GM19438 (cell line): ENCODE results near the gene EML6.
"Not testable (repeated sequence)": the region's sequence is repeated elsewhere in the genome, so short reads cannot be mapped to it uniquely, and the experiment has no call there.

Experiments
- ATAC-seq: cut with Tn5 transposase; IDR thresholded peaks from one replicate; pipeline ENCODE4 v1.9.1; 2021; ENCODE audit warnings: low read depth; ENCODE audit not compliant: unreplicated experiment

EML6 gene

GRCh38 chr2:54979321-54980044 is 256.0 kb downstream of the EML6 start:
- ATAC-seq = no peak

- ATAC-seq = no peak
Measured at GRCh38 chr2:54981385-54981784, 257.9 kb downstream of the EML6 start.

- no peak for ATAC-seq
Measured at GRCh38 chr2:54983345-54984220, 260.1 kb downstream of the EML6 start.

GRCh38 chr2:54984476-54984875 is 261.0 kb downstream of the EML6 start:
- no peak for ATAC-seq

GRCh38 chr2:54986264-54986663 is 262.8 kb downstream of the EML6 start:
- no peak for ATAC-seq

- no peak for ATAC-seq
Measured at GRCh38 chr2:54988612-54989011, 265.1 kb downstream of the EML6 start.

- ATAC-seq = not testable (repeated sequence)
Measured at GRCh38 chr2:54990694-54991093, 267.2 kb downstream of the EML6 start.

GRCh38 chr2:54995553-54995952 is 272.1 kb downstream of the EML6 start:
- no peak for ATAC-seq

- no peak for ATAC-seq
Measured at GRCh38 chr2:54997826-54998225, 274.4 kb downstream of the EML6 start.

- no peak for ATAC-seq
Measured at GRCh38 chr2:54999182-54999581, 275.7 kb downstream of the EML6 start.

GRCh38 chr2:55000341-55000740 is 276.9 kb downstream of the EML6 start:
- no peak for ATAC-seq

- no peak for ATAC-seq
Measured at GRCh38 chr2:55001716-55002115, 278.3 kb downstream of the EML6 start.

GRCh38 chr2:55003706-55004639 is 280.5 kb downstream of the EML6 start:
- no peak for ATAC-seq

GRCh38 chr2:55006306-55006705 is 282.8 kb downstream of the EML6 start:
- no peak for ATAC-seq

- peak; percentile 12 for ATAC-seq
Measured at GRCh38 chr2:55009277-55010060, 286.0 kb downstream of the EML6 start.

GRCh38 chr2:55010149-55010591 is 286.7 kb downstream of the EML6 start:
- ATAC-seq = peak; percentile 81

- ATAC-seq = no peak
Measured at GRCh38 chr2:55010915-55011314, 287.5 kb downstream of the EML6 start.

GRCh38 chr2:55011831-55012671 is 288.6 kb downstream of the EML6 start:
- no peak for ATAC-seq
